ENCODE measurements around the gene SCD. TPM values are rescaled to one million over a fixed set of nuclear protein-coding genes. Genes with fewer than 3 reads are reported as not detected.
"Not testable (repeated sequence)": the region's sequence is repeated elsewhere in the genome, so short reads cannot be mapped to it uniquely, and the experiment has no call there.

The SCD gene
- total RNA-seq: 144 TPM in 2 replicates

GRCh38 chr10:100346765-100347567 is at the start of gene SCD:
SCD (plus strand) TSS chr10:100347233; CDS start chr10:100347505, 272 bp downstream.
- intact Hi-C loops (cut with micrococcal nuclease): loop anchor here (1.0 to 5.0 kb wide), 5 partner anchors 26 to 164 kb away; partner anchors contain the start of gene BLOC1S2

GRCh38 chr10:100297242-100297641 is 49.8 kb upstream of the SCD start:
- intact Hi-C loops (cut with micrococcal nuclease): no loop called here

- intact Hi-C loops (cut with micrococcal nuclease): not testable (repeated sequence)
Observed at GRCh38 chr10:100301123-100301522, 45.9 kb upstream of the SCD start.

- intact Hi-C loops (cut with micrococcal nuclease): no loop called here
Observed at GRCh38 chr10:100303724-100304319, 43.2 kb upstream of the SCD start.

GRCh38 chr10:100304414-100304813 is 42.6 kb upstream of the SCD start:
- intact Hi-C loops (cut with micrococcal nuclease): no loop called here

- intact Hi-C loops (cut with micrococcal nuclease): no loop called here
Observed at GRCh38 chr10:100306861-100307260, 40.2 kb upstream of the SCD start.

GRCh38 chr10:100307684-100308083 is 39.3 kb upstream of the SCD start:
- intact Hi-C loops (cut with micrococcal nuclease): no loop called here

GRCh38 chr10:100311298-100311697 is 35.7 kb upstream of the SCD start:
- intact Hi-C loops (cut with micrococcal nuclease): no loop called here

GRCh38 chr10:100315615-100316014 is 31.4 kb upstream of the SCD start:
- intact Hi-C loops (cut with micrococcal nuclease): no loop called here

- intact Hi-C loops (cut with micrococcal nuclease): no loop called here
Observed at GRCh38 chr10:100318207-100318606, 28.8 kb upstream of the SCD start.

GRCh38 chr10:100319707-100320402 is 27.2 kb upstream of the SCD start:
- intact Hi-C loops (cut with micrococcal nuclease): no loop called here

GRCh38 chr10:100325158-100325557 is 21.9 kb upstream of the SCD start:
- intact Hi-C loops (cut with micrococcal nuclease): no loop called here

GRCh38 chr10:100327007-100327717 is 19.9 kb upstream of the SCD start:
- intact Hi-C loops (cut with micrococcal nuclease): no loop called here

- intact Hi-C loops (cut with micrococcal nuclease): no loop called here
Observed at GRCh38 chr10:100327718-100328009, 19.4 kb upstream of the SCD start.

- intact Hi-C loops (cut with micrococcal nuclease): no loop called here
Observed at GRCh38 chr10:100328198-100328597, 18.8 kb upstream of the SCD start.

GRCh38 chr10:100330079-100330478 is 17.0 kb upstream of the SCD start, which contains the start of gene PKD2L1:
PKD2L1 (minus strand) TSS chr10:100330228; CDS start chr10:100330103, 125 bp downstream.
- intact Hi-C loops (cut with micrococcal nuclease): no loop called here

- intact Hi-C loops (cut with micrococcal nuclease): no loop called here
Observed at GRCh38 chr10:100333106-100333505, 13.9 kb upstream of the SCD start.

- intact Hi-C loops (cut with micrococcal nuclease): no loop called here
Observed at GRCh38 chr10:100333661-100334440, 13.2 kb upstream of the SCD start.

GRCh38 chr10:100334762-100335161 is 12.3 kb upstream of the SCD start:
- intact Hi-C loops (cut with micrococcal nuclease): loop anchor here (5.0 kb wide), 1 partner anchor 38 kb away; no protein-coding TSS in a partner anchor

GRCh38 chr10:100338434-100339036 is 8.5 kb upstream of the SCD start:
- intact Hi-C loops (cut with micrococcal nuclease): loop anchor here (1.0 to 5.0 kb wide), 3 partner anchors 34 to 170 kb away; no protein-coding TSS in a partner anchor
